ENCODE data around the gene GPM6B. TPM values are rescaled to one million over a fixed set of nuclear protein-coding genes. Genes with fewer than 3 reads are reported as not detected.

The GPM6B gene
- 0.13 and 1.1 TPM in 2 replicates for total RNA-seq

GRCh38 chrX:13816643-13817627, at the start of gene GPM6B:
GPM6B (minus strand) TSS chrX:13817093; CDS start chrX:13816904, 189 bp downstream.

GRCh38 chrX:13734278-13735172, 82.4 kb downstream of the GPM6B start, which contains the start of the genes OFD1 and TRAPPC2:
OFD1 (plus strand) TSS chrX:13734748; CDS start chrX:13735072, 324 bp downstream.
TRAPPC2 (minus strand) TSS chrX:13734620; CDS start chrX:13719963, 14,657 bp downstream.

Other genes with a start within 250 kb of the GPM6B start
- gene EGFL6, start 247.5 kb downstream of the GPM6B start, total RNA-seq: under 0.01 TPM in 1 of 2 replicates, not detected in the other
- 1.0 and 1.3 TPM in 2 replicates for gene TCEANC, start 164.0 kb downstream of the GPM6B start, total RNA-seq
- gene RAB9A, start 128.0 kb downstream of the GPM6B start, total RNA-seq: 18.7 and 28.9 TPM in 2 replicates
- gene TRAPPC2, start 82.5 kb downstream of the GPM6B start, total RNA-seq: 13.7 and 13.8 TPM in 2 replicates
- 8.6 and 8.9 TPM in 2 replicates for gene OFD1, start 82.3 kb downstream of the GPM6B start, total RNA-seq
- gene GEMIN8, start 212.8 kb upstream of the GPM6B start, total RNA-seq: 18.9 and 31.2 TPM in 2 replicates

All from mesangial cell (primary cell).